SU-DHL-6 (cell line): ENCODE measurements around the gene MKKS.

Source experiments
- EZH2phosphoT487 ChIP-seq: fragments of 200-600 bp; sonication (generic), shearing (Covaris generic); conservative IDR thresholded peaks from 2 replicates; pipeline ENCODE4 v1.6.1; 2018; ENCODE audit warnings: mild to moderate bottlenecking, antibody characterized with exemption, low read length, moderate library complexity, mixed read lengths
- TF ChIP-seq, protein P1 (sequence below): fragments of 200-600 bp; sonication (generic); IDR thresholded peaks from one replicate; pipeline ENCODE4 v1.5.1; 2017; ENCODE audit warnings: antibody characterized with exemption, mild to moderate bottlenecking, low read length, moderate library complexity; ENCODE audit not compliant: insufficient read depth, poor library complexity, severe bottlenecking

DNA sequence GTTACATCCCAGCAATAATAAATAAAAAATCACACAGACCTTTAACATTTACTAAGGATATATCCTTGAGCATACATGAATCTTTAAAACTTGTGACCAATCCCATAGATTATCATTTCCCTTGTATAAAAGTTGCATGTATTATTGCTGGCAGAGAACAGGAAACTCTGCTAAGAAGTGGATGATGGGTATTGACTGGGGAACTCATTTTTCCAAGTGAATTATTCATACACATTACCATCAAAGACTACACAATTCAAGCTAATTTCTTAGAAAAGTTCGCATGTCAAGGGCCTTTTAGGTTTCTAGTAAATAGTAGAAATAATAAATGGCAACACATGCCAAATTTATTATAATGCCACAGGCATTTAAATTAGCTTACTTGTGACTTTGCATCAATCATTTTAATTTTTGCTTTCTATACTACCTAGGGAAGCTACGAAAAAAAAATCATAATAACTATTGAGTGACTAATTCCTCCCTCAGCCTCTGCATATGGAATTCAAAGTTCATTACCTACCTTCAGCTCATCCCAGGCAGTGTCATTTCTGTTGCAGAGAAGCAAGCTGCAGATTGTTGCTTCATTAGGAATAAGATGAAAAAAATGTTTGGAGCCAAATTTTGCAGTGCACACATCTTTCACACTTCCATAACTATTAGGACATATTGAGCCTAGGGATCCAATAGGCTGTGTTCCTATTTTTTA lies 25.8 kb downstream of the MKKS start:
- TF ChIP-seq EZH2phosphoT487: no peak
- TF ChIP-seq, protein P1, sequence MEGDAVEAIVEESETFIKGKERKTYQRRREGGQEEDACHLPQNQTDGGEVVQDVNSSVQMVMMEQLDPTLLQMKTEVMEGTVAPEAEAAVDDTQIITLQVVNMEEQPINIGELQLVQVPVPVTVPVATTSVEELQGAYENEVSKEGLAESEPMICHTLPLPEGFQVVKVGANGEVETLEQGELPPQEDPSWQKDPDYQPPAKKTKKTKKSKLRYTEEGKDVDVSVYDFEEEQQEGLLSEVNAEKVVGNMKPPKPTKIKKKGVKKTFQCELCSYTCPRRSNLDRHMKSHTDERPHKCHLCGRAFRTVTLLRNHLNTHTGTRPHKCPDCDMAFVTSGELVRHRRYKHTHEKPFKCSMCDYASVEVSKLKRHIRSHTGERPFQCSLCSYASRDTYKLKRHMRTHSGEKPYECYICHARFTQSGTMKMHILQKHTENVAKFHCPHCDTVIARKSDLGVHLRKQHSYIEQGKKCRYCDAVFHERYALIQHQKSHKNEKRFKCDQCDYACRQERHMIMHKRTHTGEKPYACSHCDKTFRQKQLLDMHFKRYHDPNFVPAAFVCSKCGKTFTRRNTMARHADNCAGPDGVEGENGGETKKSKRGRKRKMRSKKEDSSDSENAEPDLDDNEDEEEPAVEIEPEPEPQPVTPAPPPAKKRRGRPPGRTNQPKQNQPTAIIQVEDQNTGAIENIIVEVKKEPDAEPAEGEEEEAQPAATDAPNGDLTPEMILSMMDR: no peak
